GM12801 (cell line): ENCODE data around the gene NDUFB11.

Experiments used
- TF ChIP-seq, protein P1 (sequence below): IDR thresholded peaks from one replicate; pipeline ENCODE4 v1.5.1; 2011; ENCODE audit warnings: control low read depth; ENCODE audit not compliant: insufficient read length; ENCODE audit errors: extremely low read depth

NDUFB11 gene

DNA sequence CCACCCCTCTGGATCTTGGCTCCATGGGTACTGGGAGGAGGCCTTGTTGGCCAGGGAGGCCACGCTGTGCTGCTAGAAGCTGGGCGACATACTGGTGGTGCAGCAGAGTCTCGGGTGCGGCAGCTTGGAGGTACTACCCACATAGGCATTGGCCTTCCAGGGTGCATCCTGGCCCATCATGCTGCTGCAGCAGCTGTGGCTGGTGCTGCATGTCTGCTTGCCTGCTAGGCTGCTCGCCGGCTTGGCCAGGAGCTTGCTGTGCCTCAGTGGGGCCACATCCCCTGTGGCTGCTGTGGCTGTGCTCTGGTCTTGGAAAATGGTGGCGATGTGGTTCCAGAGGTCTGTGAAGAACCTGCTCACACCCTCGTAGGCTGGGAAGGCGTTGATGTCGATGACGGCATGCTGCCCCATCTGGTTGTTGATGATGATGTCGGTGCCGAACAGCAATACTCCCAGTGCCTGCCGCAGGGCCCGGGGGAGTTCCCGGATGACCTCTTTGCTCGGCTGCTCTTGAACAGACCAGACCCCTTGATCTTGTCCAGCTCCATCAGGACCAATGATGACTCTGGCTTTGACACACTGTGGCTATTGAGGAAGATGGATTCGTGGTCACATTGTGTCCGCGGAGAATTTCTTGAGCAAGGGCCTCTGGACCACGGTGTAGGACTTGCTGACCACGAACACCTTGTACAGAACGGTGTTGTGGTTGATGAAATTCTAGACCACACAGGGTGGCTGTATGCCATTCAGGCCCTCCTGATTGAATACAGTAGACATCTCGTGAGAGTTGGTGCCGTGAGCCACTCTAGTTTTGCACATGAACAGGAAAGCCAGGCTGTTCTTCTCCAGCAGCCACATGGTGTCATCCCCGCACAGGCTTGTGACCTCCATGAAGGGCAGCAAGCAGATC, 12.4 kb upstream of the NDUFB11 start:
- TF ChIP-seq, protein P1, sequence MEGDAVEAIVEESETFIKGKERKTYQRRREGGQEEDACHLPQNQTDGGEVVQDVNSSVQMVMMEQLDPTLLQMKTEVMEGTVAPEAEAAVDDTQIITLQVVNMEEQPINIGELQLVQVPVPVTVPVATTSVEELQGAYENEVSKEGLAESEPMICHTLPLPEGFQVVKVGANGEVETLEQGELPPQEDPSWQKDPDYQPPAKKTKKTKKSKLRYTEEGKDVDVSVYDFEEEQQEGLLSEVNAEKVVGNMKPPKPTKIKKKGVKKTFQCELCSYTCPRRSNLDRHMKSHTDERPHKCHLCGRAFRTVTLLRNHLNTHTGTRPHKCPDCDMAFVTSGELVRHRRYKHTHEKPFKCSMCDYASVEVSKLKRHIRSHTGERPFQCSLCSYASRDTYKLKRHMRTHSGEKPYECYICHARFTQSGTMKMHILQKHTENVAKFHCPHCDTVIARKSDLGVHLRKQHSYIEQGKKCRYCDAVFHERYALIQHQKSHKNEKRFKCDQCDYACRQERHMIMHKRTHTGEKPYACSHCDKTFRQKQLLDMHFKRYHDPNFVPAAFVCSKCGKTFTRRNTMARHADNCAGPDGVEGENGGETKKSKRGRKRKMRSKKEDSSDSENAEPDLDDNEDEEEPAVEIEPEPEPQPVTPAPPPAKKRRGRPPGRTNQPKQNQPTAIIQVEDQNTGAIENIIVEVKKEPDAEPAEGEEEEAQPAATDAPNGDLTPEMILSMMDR = no peak

DNA sequence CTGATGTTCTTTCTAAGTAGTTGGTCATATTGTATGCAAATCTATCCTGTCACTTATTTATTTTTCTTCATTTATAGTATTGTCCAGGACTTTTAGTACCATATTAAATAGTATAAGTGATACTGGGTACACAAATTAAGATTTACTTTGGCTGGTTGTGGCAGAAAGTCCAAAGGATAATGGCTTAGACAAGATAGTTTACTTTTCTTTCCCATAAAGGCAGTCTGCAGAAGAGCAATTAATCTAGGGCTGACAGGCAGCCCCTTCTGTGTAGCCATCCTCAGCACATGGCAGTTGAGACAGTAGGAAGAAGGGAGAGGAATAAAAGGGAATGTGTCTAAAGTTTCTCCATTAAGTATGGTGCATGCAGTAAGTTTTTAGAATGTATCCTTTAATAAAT, 6.9 kb upstream of the NDUFB11 start:
- TF ChIP-seq, protein P1 = no peak

DNA sequence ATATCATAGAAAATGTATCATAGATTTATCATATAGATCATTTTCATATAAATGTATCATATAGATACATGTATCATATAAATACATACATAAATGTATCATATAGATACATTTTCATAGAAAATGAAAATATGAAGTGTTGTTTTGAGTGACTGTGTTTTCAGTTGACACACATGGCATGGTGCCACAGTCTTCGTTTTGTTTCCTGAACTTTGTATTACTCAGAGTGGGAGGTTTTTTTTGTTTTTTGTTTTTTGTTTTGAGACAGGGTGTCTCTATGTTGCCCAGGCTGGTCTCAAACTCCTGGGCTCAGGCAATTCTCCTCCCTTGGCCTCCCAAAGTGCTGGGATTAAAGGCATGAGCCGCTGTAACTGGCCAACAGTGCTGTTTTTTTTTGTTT, 4.4 kb upstream of the NDUFB11 start:
- TF ChIP-seq, protein P1 = no peak

DNA sequence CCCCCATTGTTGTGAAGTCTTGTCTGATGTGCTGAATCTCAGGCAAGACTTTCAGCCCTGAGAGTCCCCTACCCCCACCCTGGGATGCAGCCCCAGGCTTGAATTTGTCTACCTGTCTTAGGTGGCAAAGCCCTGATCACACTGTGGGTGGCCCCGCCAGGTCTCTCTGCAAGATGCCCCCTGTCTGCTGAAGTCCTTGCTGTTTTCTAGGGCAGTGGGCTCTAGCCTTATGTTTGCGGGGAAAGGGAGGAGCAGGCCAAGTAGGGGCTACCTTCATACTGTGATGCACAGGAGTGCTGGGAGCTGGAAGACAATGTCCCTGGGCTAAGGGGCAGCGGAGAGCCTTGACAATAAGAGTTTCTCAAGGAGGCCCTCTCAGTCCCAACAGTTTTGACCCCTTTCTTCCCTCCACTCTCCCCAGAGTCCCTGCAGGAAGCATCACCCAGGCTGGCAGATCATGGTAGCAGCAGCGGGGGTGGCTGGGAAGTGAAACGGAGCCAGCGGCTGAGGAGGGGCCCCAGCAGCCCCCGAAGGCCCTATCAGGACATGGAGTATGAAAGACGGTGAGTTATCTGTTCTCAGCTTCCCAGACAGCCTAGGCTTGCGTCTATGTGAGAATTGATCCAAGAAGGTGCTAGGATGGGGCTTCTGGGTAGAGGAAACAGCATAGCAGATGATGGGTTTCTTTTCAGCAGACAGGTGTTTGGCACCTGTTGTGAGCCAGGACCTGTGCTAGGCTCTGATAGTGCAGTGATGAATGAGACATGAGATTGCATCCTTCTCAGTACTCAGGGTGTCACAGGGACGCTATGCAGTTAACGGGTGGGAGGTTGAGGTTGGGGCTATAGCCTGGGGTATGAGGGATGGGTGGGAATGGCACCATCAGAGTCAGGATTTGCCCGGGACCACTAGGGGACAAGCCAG, 2.7 kb upstream of the NDUFB11 start:
- TF ChIP-seq, protein P1 = no peak

DNA sequence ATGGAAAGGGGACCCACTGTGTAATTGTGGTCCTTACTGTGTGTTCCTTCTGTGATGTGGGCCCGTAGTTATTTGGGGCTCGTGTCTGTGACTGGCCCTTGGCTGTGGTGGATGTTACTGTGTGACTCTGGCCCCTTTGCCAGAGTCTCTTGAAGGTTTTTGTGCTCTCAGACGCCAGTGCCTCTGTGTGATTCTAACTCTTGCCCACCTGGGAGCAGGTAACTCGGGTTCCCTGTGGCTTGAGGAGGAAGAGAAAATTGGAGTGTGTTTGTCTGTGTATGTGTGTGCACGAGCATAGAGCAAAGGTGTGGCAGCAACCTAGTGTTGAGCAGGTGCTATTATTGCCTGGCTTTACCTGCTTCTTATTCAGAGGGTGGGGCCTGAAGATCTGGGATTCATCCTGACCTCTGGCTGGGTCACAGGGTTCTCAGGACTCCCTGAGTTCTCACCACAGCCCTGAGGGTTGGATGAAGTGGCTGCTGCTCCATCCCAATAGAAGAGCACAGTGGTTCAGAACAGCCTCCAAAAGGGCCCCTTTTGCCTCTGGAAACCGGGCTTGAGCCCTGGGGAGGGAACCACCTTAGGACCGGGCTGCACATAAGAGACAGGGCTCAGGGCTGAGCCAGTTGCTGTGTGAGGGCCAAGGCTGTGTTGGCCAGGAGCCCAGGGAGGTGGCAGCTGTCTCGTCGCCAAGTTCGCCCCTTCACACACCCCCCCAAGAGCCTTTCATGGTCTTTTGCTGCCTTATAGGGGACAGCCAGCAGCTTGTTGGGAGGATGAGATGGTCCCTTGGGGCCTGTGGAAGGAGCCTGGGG, 1.8 kb upstream of the NDUFB11 start:
- TF ChIP-seq, protein P1 = no peak

DNA sequence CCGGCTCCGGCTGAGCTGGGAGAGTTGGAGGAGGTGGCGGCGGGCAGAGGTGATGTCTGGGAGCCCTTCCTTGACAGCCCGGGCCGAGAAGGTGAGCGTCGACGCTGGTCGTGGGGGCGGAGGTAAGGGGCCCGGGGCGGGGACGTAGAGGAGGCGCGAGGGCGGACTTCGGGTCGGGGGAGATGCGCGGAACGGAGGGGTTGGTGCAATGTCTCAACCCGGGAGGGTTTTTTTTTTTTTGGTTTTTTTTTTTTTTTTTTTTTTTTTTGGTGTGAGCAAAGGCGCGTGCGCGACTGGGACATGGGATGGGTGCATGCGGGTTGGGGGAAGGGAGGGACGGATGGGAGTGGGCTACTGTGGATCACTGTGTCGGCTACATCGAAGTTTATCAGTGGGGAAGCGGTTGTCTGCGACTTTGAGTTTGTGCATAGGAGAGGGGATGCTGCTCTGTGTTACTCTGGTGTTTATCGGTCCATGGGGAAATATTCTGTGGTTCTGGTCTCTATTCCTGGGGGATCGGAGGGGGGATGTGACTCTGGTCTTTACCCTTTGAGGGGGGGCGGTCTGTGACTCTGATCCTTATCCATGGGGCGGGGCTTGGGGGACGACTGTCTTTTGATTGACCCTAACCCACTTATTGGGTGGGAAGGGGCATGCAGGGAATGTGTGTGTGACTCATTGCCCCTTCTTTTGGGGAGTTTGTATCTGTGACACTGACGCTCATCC, 1.1 kb upstream of the NDUFB11 start:
- TF ChIP-seq, protein P1 = no peak
